Activated naive CD8-positive, alpha-beta T cell treated with anti-CD3 and anti-CD28 coated beads, Interleukin-2, amount 10 ng/mL, durations not matched to agents 7 days and 5 days (primary cell): Measurements from ENCODE around the gene FRRS1L. TPM values are rescaled to one million over a fixed set of nuclear protein-coding genes. Genes with fewer than 3 reads are reported as not detected.

Experiments
- ATAC-seq: fragments of 150-1000 bp; cut with Tn5 transposase; one replicate; pipeline ENCODE4 v1.10.0; 2021; ENCODE audit warnings: low read depth, moderate library complexity
- POLR2A ChIA-PET: fragments of 350-600 bp; sonication (Branson Sonifier 250); formaldehyde crosslinking; loops from one replicate; lab custom pipeline; 2021; ENCODE audit warnings: antibody characterized with exemption; lab: Charles Lee
- DNase-seq: peaks from one replicate; pipeline ENCODE4 v3.0.0; 2021
- H3K27ac Mint-ChIP-seq: one replicate; pipeline ENCODE4 v1.8.0; 2022; ENCODE audit warnings: mild to moderate bottlenecking, mixed read lengths
- H3K27me3 Mint-ChIP-seq: one replicate; pipeline ENCODE4 v1.8.0; 2022; ENCODE audit warnings: mild to moderate bottlenecking, moderate library complexity, mixed read lengths
- H3K36me3 Mint-ChIP-seq: one replicate; pipeline ENCODE4 v1.8.0; 2021; ENCODE audit warnings: mild to moderate bottlenecking, mixed read lengths
- H3K4me1 Mint-ChIP-seq: one replicate; pipeline ENCODE4 v1.8.0; 2021; ENCODE audit warnings: mixed read lengths
- H3K4me3 Mint-ChIP-seq: one replicate; pipeline ENCODE4 v1.8.0; 2022; ENCODE audit warnings: mild to moderate bottlenecking, moderate library complexity, mixed read lengths
- H3K9me3 Mint-ChIP-seq: one replicate; pipeline ENCODE4 v1.8.0; 2021; ENCODE audit warnings: mixed read lengths
- total RNA-seq, 2 experiments: library from RNA; stranded (reverse); gene quantifications; one replicate each; pipeline ENCODE4 v1.2.3, GENCODE V29; 2021

FRRS1L gene, protein sequence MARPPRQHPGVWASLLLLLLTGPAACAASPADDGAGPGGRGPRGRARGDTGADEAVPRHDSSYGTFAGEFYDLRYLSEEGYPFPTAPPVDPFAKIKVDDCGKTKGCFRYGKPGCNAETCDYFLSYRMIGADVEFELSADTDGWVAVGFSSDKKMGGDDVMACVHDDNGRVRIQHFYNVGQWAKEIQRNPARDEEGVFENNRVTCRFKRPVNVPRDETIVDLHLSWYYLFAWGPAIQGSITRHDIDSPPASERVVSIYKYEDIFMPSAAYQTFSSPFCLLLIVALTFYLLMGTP
- not detected for total RNA-seq

DNA sequence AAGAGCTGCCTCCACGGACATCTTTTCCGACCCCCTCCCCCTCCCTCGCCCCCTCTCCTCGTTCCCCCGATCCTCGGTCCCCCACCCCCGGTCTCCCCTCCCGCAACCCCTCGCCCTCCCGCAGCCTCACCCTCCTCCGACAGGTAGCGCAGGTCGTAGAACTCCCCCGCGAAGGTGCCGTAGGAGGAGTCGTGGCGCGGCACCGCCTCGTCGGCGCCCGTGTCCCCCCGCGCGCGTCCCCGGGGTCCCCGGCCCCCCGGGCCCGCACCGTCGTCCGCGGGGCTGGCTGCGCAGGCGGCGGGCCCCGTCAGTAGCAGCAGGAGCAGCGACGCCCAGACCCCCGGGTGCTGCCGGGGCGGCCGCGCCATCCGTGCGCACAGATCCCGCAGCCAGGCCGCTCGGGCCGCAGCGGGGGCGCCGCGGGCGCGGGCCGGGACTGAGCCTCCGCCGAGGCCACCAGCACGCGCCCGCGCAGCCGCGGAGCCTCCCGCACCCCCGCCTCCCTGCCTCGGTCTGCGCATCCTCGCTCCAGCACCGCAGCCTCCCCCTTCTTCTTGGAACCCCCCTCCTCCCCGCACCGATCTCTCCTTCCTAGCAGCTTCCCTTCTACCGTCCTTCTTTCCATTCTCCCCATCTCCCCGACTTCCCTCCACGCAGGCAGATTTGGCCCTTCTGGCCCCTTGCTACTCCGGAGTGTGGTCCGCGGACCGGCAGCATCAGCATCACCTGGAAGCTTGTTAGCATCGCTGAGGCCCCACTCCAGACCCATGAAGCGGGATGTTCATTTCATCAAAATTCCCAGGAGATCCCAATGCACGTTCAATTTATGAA, at the start of gene FRRS1L:
Gene FRRS1L (minus strand): TSS at position 479 of the 831 bp plus-strand sequence. CDS start 111 bp downstream, at position 368.
- Mint-ChIP-seq H3K36me3 (no peaks in the 10 kb centered on the region), H3K9me3 (no peaks in the 10 kb centered on the region), H3K4me3 (peak within 1 kb of the TSS; percentile 61), H3K27me3 (peaks cover 47% of the 10 kb centered on the region), H3K27ac (no peak within 1 kb of the TSS), H3K4me1 (peaks cover 10% of the 10 kb centered on the region)
- DNase-seq = no peak
- POLR2A ChIA-PET = no interaction called here
- ATAC-seq = no peak

DNA sequence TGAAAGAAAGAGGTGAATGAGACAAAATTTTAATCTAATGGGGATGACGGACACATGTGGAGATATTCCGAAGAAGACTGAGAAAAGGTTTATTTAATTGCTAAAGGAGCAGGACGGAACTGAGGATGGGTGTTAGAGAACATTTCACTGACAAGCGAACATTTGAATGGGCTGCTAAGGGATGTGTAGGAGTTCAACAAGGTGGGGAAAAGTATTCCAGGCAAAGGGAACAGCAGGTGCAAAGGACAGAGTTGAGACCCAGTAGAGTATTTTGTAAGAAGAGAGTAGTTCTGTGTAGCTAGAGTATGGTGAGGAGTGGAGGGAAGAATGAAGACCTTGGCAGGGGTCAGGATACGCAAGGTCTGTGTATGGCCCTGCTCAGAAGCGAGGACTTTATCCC, 47.4 kb upstream of the FRRS1L start:
- Mint-ChIP-seq H3K27ac (no peak overlapping the region), H3K4me3 (no peak overlapping the region), H3K9me3 (no peaks in the 10 kb centered on the region), H3K27me3 (peaks cover 10% of the 10 kb centered on the region), H3K4me1 (peaks cover 2% of the 10 kb centered on the region), H3K36me3 (no peaks in the 10 kb centered on the region)
- no peak for DNase-seq
- POLR2A ChIA-PET = no interaction called here
- ATAC-seq = no peak

DNA sequence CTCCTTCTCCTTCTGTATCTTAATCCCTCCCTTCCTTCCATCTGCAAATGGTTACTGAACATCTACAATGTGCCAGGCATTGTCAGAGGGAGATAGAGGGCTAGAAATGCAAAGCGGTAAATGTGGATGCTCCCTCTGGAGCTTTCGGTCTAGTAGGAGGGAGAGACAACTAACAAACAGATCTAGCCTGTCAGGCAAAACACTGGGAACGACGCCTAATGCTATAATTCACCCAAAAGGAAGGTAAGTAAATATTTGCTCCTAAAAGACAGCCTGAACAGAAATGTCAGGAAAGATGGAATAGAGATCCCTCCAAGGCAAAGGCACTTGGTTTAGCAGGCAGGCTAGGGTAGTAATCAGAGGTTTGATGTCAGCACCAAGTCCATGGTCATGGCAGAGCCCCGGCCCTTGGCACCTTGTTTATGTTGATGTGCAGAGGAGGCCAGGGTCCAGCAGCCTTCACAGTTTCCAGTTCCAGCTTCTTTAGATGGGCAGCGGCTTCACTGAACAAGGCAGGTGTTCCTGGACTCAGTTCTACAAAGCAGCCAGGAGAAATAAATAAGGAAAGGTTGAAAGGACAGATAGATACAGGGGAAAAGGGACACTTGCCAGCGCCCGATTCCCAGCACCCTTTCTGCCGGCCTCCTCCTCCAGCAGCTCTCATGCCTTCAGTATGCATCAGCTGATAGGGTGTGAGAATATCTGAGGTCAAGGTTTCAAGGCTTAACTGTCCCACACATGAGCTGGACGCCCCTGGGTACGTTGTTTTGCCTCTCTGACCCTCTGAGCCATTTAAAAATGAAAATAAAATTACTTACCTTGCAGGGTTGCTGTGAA, 46.5 kb upstream of the FRRS1L start:
- POLR2A ChIA-PET = no interaction called here
- H3K36me3 Mint-ChIP-seq = no peaks in the 10 kb centered on the region
- H3K27ac Mint-ChIP-seq = no peak overlapping the region
- DNase-seq (no peak), ATAC-seq (no peak)
- peaks cover 8% of the 10 kb centered on the region for H3K27me3 Mint-ChIP-seq
- H3K4me3 Mint-ChIP-seq = no peak overlapping the region
- no peaks in the 10 kb centered on the region for H3K4me1 Mint-ChIP-seq
- H3K9me3 Mint-ChIP-seq = no peaks in the 10 kb centered on the region

- Mint-ChIP-seq H3K27ac (no peak overlapping the region), H3K4me3 (no peak overlapping the region), H3K27me3 (peaks cover 8% of the 10 kb centered on the region), H3K4me1 (no peaks in the 10 kb centered on the region), H3K9me3 (no peaks in the 10 kb centered on the region), H3K36me3 (no peaks in the 10 kb centered on the region)
- POLR2A ChIA-PET = no interaction called here
- ATAC-seq (no peak), DNase-seq (no peak)
Measured at GRCh38 chr9:109212768-109213167, 45.7 kb upstream of the FRRS1L start.

- no peaks in the 10 kb centered on the region for H3K9me3 Mint-ChIP-seq
- ATAC-seq = no peak
- no peak overlapping the region for H3K27ac Mint-ChIP-seq
Measured at GRCh38 chr9:109206670-109207069, 39.6 kb upstream of the FRRS1L start.

DNA sequence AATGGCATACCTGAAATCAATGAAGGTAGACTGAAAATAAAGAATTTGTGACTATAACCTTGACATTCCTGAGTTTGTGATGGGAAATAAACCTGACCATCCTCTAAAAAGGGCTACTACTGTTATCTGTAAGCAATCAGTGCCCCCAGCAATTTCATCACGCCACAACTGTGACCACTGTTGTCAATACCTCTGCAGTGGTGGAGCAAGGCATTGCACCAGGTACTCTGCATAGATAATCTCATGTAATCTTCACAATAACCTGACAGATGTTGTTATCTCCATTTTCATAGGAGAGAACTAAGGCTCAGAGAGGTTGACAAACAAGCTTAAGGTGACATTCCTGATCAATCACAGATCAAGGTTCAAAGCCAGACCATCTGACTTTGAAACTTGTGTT, 38.5 kb upstream of the FRRS1L start:
- no peaks in the 10 kb centered on the region for H3K9me3 Mint-ChIP-seq
- DNase-seq (no peak), ATAC-seq (no peak)
- POLR2A ChIA-PET = no interaction called here
- H3K4me1 Mint-ChIP-seq = peaks cover 4% of the 10 kb centered on the region
- peaks cover 21% of the 10 kb centered on the region for H3K27me3 Mint-ChIP-seq
- no peak overlapping the region for H3K4me3 Mint-ChIP-seq
- H3K27ac Mint-ChIP-seq = no peak overlapping the region
- H3K36me3 Mint-ChIP-seq = no peaks in the 10 kb centered on the region

More at GRCh38 chr9:109206670-109207069, 39.6 kb upstream of the FRRS1L start:
- DNase-seq = no peak
- H3K36me3 Mint-ChIP-seq = no peaks in the 10 kb centered on the region
- H3K27me3 Mint-ChIP-seq = peaks cover 21% of the 10 kb centered on the region
- H3K4me3 Mint-ChIP-seq = no peak overlapping the region
- peaks cover 4% of the 10 kb centered on the region for H3K4me1 Mint-ChIP-seq
- POLR2A ChIA-PET = no interaction called here

DNA sequence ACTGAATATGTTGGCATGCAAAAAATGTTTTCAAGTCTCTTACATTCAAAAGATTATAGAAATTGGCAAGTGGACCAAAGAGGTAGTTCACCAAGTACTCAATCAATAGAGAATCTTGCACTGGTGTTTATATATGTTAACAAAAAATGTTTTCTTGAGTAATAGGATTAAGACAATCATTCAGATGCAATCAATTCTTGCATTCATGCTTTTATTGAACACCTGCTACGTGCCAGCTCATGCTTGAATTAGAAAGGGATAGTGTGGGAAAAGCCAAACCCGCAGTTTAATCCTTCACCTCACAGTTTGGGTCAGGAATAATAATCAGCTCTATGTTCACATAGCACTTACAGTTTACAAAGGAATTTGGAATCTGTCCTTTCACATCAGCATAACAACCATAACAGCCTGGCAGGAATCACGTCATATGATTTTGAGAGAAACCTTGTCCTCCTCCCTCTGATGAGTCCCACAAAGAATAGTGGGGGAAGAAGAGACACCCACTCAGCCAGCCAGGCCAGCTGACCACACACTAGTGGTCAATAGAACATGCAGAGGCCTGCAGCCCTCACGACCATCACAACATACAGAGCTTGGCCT, 36.8 kb upstream of the FRRS1L start:
- H3K27me3 Mint-ChIP-seq = peaks cover 29% of the 10 kb centered on the region
- H3K9me3 Mint-ChIP-seq = no peaks in the 10 kb centered on the region
- H3K27ac Mint-ChIP-seq = no peak overlapping the region

DNA sequence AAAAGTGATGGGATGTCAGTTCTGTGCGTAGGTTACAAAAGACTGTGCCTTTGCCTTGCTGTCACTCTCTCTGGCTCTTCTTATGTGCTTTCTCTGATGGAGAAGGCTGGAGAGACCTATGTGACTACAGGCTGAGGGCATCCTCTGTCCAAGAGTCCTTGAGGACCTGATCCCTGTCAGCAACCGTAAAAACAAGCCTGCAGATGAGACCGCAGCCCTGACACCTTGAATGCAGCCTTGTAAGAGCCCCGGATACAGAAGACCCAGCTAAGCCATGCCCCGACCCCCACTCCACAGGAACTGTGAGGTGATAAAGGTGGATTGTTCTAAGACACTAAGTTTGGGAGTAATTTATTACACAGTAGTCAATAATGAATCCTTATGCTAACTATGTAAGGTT, 32.6 kb upstream of the FRRS1L start:
- H3K4me1 Mint-ChIP-seq = peaks cover 8% of the 10 kb centered on the region
- DNase-seq (no peak), ATAC-seq (no peak)
- no peak overlapping the region for H3K27ac Mint-ChIP-seq
- H3K27me3 Mint-ChIP-seq = peaks cover 24% of the 10 kb centered on the region
- POLR2A ChIA-PET = no interaction called here
- no peaks in the 10 kb centered on the region for H3K9me3 Mint-ChIP-seq
- H3K4me3 Mint-ChIP-seq = no peak overlapping the region
- no peaks in the 10 kb centered on the region for H3K36me3 Mint-ChIP-seq

More for the DNA sequence above, 36.8 kb upstream of the FRRS1L start:
- Mint-ChIP-seq H3K36me3 (no peaks in the 10 kb centered on the region), H3K4me1 (peaks cover 5% of the 10 kb centered on the region), H3K4me3 (no peak overlapping the region)
- POLR2A ChIA-PET = no interaction called here
- no peak for DNase-seq
- no peak for ATAC-seq

DNA sequence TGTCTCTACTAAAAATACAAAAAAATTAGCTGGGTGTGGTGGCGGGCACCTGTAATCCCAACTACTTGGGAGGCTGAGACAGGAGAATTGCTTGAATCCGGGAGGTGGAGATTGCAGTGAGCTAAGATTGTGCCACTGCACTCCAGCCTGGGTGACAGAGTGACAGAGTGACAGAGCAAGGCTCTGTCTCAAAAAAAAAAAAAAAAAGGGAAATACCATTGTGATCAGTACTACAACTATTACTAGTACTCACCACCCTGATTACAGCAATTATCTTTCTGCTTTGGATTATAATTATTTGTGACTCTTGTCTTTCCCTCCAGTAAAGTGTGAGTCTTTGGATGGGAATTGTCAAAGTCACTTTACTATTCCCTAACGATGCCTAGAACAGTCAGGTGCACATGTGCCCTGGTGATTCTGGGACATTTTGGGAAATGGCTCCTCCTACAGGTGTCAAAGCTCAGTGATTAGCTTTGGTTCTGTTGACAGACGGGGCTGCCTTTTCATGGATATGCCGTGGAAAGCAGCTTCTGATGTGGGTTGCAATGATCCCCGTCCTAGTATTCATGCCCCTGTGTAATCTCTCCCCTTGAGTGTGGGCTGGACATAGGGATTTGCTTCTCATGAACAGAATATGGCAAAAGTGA, 31.8 kb upstream of the FRRS1L start:
- Mint-ChIP-seq H3K36me3 (no peaks in the 10 kb centered on the region), H3K27ac (no peak overlapping the region), H3K27me3 (peaks cover 25% of the 10 kb centered on the region), H3K9me3 (no peaks in the 10 kb centered on the region), H3K4me3 (no peak overlapping the region), H3K4me1 (peaks cover 8% of the 10 kb centered on the region)
- ATAC-seq (no peak), DNase-seq (no peak)
- POLR2A ChIA-PET = no interaction called here

DNA sequence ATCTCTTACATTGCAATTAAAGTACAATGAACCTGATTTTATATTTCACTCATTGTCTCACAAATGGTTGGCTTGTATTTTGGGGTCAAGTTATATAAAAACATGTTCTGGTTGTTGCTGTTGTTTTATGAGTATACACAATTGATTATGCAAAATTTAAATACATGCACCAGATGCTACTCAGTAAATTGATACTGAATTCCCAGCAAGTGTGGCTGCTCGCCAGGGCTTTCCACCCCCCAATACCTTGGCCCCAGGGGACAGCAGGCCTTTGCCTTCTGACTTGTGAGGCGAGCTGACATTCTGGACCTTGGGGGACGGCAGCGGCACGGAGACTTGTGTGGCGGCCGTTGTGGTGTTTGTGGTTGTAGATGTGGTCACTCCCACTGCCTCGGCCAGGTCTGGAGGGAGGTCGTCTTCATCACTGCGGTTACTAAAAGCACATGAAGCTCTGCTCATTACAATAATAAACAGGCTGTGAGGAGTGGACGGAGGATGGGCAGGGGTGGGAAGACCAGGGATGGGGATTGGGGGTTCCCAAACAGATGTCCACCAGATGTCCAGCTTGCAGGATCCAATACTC, 27.0 kb upstream of the FRRS1L start:
- ATAC-seq (no peak), DNase-seq (no peak)
- POLR2A ChIA-PET = no interaction called here
- H3K27ac Mint-ChIP-seq = no peak overlapping the region
- H3K36me3 Mint-ChIP-seq = no peaks in the 10 kb centered on the region
- peaks cover 16% of the 10 kb centered on the region for H3K27me3 Mint-ChIP-seq
- no peaks in the 10 kb centered on the region for H3K9me3 Mint-ChIP-seq
- no peak overlapping the region for H3K4me3 Mint-ChIP-seq
- H3K4me1 Mint-ChIP-seq = peaks cover 8% of the 10 kb centered on the region

DNA sequence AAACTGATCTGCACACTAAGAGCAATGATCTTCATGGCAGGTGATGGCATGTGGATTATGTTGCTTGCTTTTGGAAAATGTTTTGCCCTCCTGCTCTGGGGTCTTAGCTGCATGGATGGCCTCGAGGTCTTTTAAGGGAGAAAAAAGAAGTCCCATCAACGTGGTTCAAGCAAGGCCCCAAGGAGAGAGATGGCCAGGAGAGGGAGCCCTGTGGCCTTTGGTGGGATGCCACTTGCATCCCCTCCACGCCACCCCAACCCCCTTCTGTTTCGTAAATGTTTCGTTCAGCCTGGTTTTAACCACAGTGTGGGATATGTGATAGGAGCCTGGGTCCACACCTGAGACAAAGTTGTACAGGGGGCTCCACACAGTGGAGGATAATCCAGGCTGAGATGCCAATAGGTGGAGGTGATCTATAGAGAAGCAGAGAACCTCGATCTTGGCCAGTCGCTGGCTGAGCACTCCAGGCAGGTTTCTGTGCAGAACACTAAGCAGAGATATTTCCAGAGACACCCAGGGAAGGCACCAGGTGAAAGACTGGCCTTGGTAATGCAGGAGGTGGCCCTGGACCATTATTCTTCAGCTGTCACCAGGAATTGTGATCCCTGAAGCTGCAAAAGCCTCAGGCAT, 25.8 kb upstream of the FRRS1L start:
- H3K9me3 Mint-ChIP-seq = no peaks in the 10 kb centered on the region
- DNase-seq = no peak
- ATAC-seq = no peak
- no peak overlapping the region for H3K27ac Mint-ChIP-seq
- POLR2A ChIA-PET = no interaction called here
- H3K27me3 Mint-ChIP-seq = peaks cover 12% of the 10 kb centered on the region
- no peak overlapping the region for H3K4me3 Mint-ChIP-seq
- peaks cover 6% of the 10 kb centered on the region for H3K4me1 Mint-ChIP-seq
- H3K36me3 Mint-ChIP-seq = no peaks in the 10 kb centered on the region

DNA sequence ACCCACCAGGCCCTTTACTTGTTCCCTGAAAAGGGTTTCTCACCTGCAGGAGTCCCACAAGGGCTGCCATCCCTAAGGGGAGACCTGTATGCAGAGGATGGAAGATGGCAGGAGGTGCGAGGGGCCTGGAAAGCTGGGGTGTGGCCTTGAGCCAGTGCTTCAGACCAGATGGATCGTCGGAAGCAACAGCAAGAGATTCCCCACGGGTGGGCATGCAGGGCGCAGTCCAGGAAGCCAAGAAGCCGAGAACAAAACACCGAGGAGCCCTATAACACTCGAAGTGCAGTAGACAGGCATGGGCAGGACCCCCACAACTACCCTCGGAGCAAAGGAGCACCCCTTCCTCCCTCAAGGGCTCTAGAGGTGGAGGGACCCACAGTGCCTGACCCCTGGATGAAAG, 24.7 kb upstream of the FRRS1L start:
- Mint-ChIP-seq H3K36me3 (no peaks in the 10 kb centered on the region), H3K27me3 (peaks cover 10% of the 10 kb centered on the region), H3K27ac (no peak overlapping the region), H3K4me1 (peaks cover 6% of the 10 kb centered on the region), H3K4me3 (no peak overlapping the region), H3K9me3 (no peaks in the 10 kb centered on the region)
- ATAC-seq (no peak), DNase-seq (no peak)
- POLR2A ChIA-PET = no interaction called here
